HG03342 (cell line): ENCODE measurements around the gene DMRTB1.

Source experiments
- ATAC-seq: cut with Tn5 transposase; IDR thresholded peaks from one replicate; pipeline ENCODE4 v1.9.1; 2021; ENCODE audit warnings: mild to moderate bottlenecking, moderate library complexity; ENCODE audit not compliant: unreplicated experiment

Gene DMRTB1

GRCh38 chr1:53484705-53485477 lies 25.7 kb downstream of the DMRTB1 start:
- ATAC-seq = no peak

GRCh38 chr1:53485478-53486394 lies 26.5 kb downstream of the DMRTB1 start:
- ATAC-seq = no peak

- no peak for ATAC-seq
These were observed 27.3 kb downstream of the DMRTB1 start for GRCh38 chr1:53486395-53487026.

GRCh38 chr1:53490351-53490750 lies 31.2 kb downstream of the DMRTB1 start:
- no peak for ATAC-seq

GRCh38 chr1:53495633-53496345 lies 36.6 kb downstream of the DMRTB1 start:
- ATAC-seq = no peak

GRCh38 chr1:53498555-53499131 lies 39.4 kb downstream of the DMRTB1 start:
- no peak for ATAC-seq

- ATAC-seq = no peak
These were observed 40.3 kb downstream of the DMRTB1 start for GRCh38 chr1:53499257-53500203.

- ATAC-seq = no peak
These were observed 41.2 kb downstream of the DMRTB1 start for GRCh38 chr1:53500204-53501064.

- no peak for ATAC-seq
These were observed 42.1 kb downstream of the DMRTB1 start for GRCh38 chr1:53501065-53502005.

GRCh38 chr1:53502641-53503432 lies 43.6 kb downstream of the DMRTB1 start:
- no peak for ATAC-seq

- no peak for ATAC-seq
These were observed 44.4 kb downstream of the DMRTB1 start for GRCh38 chr1:53503433-53504217.

GRCh38 chr1:53504901-53505300 lies 45.7 kb downstream of the DMRTB1 start:
- ATAC-seq = no peak

GRCh38 chr1:53505401-53505800 lies 46.2 kb downstream of the DMRTB1 start:
- no peak for ATAC-seq

GRCh38 chr1:53505891-53506290 lies 46.7 kb downstream of the DMRTB1 start:
- ATAC-seq = no peak

GRCh38 chr1:53506355-53507050 lies 47.3 kb downstream of the DMRTB1 start:
- no peak for ATAC-seq
